GM04504 (cell line): ENCODE results near the gene CYSRT1.
A peak's percentile ranks its signal among the peaks of the same experiment; 100 is the strongest.
"Not testable (repeated sequence)": the region's sequence is repeated elsewhere in the genome, so short reads cannot be mapped to it uniquely, and the experiment has no call there.

Experiments
- DNase-seq: peaks from one replicate; pipeline ENCODE4 v3.0.0-alpha.2; 2012; ENCODE audit warnings: low read depth

The CYSRT1 gene

GRCh38 chr9:137237759-137238726 is 13.1 kb downstream of the CYSRT1 start:
- no peak for DNase-seq

- not testable (repeated sequence) for DNase-seq
Measured at GRCh38 chr9:137239541-137240200, 14.7 kb downstream of the CYSRT1 start.

- peak; percentile 67 for DNase-seq
Measured at GRCh38 chr9:137240318-137240840, 15.4 kb downstream of the CYSRT1 start.

- peak; percentile 100 for DNase-seq
Measured at GRCh38 chr9:137240841-137241489, 16.0 kb downstream of the CYSRT1 start, which contains the start of gene TUBB4B. Gene TUBB4B (plus strand): TSS chr9:137241287. CDS start chr9:137241361, 74 bp downstream.

GRCh38 chr9:137241490-137242268 is 16.7 kb downstream of the CYSRT1 start:
- DNase-seq, result no peak

- DNase-seq, result no peak
Measured at GRCh38 chr9:137242269-137243203, 17.6 kb downstream of the CYSRT1 start.

- not testable (repeated sequence) for DNase-seq
Measured at GRCh38 chr9:137243266-137243625, 18.3 kb downstream of the CYSRT1 start.

- no peak for DNase-seq
Measured at GRCh38 chr9:137243626-137244485, 18.9 kb downstream of the CYSRT1 start.

- no peak for DNase-seq
Measured at GRCh38 chr9:137244486-137245449, 19.8 kb downstream of the CYSRT1 start.

GRCh38 chr9:137245450-137246421 is 20.8 kb downstream of the CYSRT1 start:
- no peak for DNase-seq

GRCh38 chr9:137247135-137247915 is 22.4 kb downstream of the CYSRT1 start:
- DNase-seq, result no peak

GRCh38 chr9:137247916-137248175 is 22.9 kb downstream of the CYSRT1 start:
- no peak for DNase-seq

GRCh38 chr9:137250329-137251193 is 25.6 kb downstream of the CYSRT1 start:
- no peak for DNase-seq

- no peak for DNase-seq
Measured at GRCh38 chr9:137251194-137251461, 26.2 kb downstream of the CYSRT1 start, which contains the start of gene STPG3. Gene STPG3 (plus strand): TSS chr9:137251286. CDS start chr9:137251287, 1 bp downstream.

- no peak for DNase-seq
Measured at GRCh38 chr9:137251490-137252268, 26.7 kb downstream of the CYSRT1 start.
